Measurements from ENCODE around the gene WNT9A. TPM values are rescaled to one million over a fixed set of nuclear protein-coding genes. Genes with fewer than 3 reads are reported as not detected.
"Not testable (repeated sequence)": the region's sequence is repeated elsewhere in the genome, so short reads cannot be mapped to it uniquely, and the experiment has no call there.

WNT9A gene
- total RNA-seq, 2 experiments from 2014 or later = not detected

DNA sequence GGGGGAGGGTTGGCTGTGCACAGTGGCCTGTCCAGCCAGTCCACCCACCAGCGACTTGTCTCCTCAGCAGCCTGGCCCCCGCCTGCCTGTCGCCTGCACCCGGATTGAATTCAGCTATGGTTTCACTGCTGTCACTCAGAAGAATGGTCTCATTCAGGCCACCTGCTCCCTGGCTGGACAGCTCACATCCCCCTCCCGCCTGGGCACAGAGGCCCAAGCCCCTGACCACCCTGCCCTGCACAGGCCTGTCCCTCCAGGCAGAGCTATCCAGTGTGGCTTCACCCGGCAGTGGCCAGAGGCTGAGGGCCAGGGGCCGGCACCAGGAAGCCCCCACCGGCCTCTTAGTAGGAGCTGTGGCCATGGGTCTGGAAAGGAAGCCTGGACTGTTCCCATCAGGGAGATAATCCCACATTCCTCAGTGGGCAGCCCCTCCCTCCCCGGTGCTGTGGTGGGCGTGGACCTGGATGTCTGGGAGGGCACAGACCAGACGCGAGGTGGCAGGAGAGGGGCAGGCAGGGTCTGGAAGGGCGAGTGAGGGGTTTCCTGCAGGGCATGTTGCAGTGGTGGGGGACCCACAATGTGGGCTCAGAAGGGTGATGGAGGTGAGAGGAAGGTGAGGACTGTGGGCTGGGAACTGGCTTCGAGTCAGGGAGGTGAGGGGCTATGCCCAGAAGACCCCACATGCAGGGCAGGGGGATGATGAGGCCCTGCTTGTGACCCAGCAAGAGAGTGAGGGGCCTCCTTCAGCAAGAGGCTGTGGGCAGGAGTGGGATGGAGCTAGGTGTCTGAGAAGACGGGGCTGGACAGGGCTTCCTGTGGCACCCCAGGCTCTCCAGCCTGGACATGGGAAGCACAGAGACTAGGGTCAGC is 30.4 kb downstream of the WNT9A start:
- Mint-ChIP-seq H3K4me1 (ENCODE audit: low read depth) (no peaks in the 10 kb centered on the region), H3K9me3 (ENCODE audit: insufficient read depth) (no peaks in the 10 kb centered on the region), H3K27me3 (ENCODE audit: low read depth) (peaks cover 3% of the 10 kb centered on the region), H3K27ac (no peak overlapping the region), H3K4me3 (no peak overlapping the region), H3K36me3 (ENCODE audit: low read depth) (no peaks in the 10 kb centered on the region)
- DNase-seq (no peak), ATAC-seq (no peak)
- ChIA-PET CTCF (no interaction called here), POLR2A (no interaction called here)

DNA sequence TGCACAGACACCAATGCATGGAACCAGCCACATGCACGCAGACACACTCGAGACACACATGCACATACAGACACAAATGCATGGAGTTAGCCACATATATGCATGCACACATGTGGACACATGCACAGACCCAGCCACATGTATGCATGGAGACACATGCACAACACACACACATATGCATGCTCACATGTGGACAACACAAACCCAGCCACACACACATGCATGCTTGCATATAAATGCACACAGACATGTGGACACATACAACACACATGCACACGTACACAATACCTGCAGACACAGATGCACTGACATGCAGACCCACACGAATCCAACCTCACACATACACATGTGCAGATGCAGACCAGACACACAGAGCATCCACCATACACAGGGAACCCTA is 31.1 kb downstream of the WNT9A start:
- ATAC-seq (no peak), DNase-seq (no peak)
- no peaks in the 10 kb centered on the region for H3K9me3 Mint-ChIP-seq (ENCODE audit: insufficient read depth)
- no peaks in the 10 kb centered on the region for H3K36me3 Mint-ChIP-seq (ENCODE audit: low read depth)
- H3K4me1 Mint-ChIP-seq (ENCODE audit: low read depth) = peaks cover 2% of the 10 kb centered on the region
- ChIA-PET POLR2A (no interaction called here), CTCF (no interaction called here)
- peaks cover 3% of the 10 kb centered on the region for H3K27me3 Mint-ChIP-seq (ENCODE audit: low read depth)
- H3K4me3 Mint-ChIP-seq = no peak overlapping the region
- H3K27ac Mint-ChIP-seq = no peak overlapping the region

DNA sequence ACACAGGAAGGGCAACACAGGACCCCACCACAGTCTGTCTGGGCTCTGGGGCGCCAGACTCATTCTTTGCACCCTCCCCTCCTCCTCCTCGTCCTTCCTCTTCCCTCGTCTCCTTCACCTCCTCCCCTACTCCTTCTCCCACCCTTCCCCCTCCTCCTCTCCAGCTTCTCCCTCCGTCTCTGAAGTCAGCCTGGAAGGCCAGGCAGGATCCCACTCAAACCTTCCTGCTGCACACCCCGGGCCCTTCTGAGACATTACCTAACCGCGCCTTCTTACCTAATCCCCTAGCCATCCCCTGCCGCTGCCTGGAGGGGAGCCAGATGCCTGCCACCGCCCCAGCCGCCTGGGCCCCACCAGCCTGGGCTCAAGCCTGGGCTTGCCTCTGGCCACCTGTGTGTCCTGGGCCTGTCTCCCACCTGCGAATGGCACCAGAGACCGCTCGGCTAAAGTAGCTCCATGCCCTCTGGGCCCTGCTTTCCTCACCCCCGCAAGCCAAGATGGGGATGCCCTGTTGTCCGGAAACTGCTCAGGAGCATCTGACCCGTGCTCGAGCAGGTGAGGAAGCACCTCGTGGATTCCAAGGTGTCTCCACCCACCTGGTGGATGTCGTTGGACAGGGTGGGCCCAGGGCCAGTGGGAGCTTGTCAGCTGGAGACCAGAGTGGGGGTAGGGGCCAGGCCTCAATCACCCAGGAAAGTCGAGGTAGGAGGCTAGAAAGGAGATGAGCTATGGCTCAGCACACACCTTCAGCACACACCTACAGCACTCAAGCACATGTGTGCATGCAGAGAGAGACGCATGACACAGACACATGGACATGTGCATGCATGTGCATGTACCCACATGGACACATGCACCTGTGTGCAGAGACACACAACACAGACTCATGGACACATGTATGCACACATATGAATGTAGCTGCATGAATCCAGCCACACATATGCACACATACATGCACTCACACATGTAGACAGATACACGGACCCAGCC is 31.9 kb downstream of the WNT9A start:
- ATAC-seq = no peak
- Mint-ChIP-seq H3K36me3 (ENCODE audit: low read depth) (no peaks in the 10 kb centered on the region), H3K27ac (no peak overlapping the region), H3K27me3 (ENCODE audit: low read depth) (peaks cover 3% of the 10 kb centered on the region), H3K4me1 (ENCODE audit: low read depth) (peaks cover 5% of the 10 kb centered on the region), H3K9me3 (ENCODE audit: insufficient read depth) (no peaks in the 10 kb centered on the region), H3K4me3 (no peak overlapping the region)
- DNase-seq = no peak
- ChIA-PET POLR2A (no interaction called here), CTCF (no interaction called here)

DNA sequence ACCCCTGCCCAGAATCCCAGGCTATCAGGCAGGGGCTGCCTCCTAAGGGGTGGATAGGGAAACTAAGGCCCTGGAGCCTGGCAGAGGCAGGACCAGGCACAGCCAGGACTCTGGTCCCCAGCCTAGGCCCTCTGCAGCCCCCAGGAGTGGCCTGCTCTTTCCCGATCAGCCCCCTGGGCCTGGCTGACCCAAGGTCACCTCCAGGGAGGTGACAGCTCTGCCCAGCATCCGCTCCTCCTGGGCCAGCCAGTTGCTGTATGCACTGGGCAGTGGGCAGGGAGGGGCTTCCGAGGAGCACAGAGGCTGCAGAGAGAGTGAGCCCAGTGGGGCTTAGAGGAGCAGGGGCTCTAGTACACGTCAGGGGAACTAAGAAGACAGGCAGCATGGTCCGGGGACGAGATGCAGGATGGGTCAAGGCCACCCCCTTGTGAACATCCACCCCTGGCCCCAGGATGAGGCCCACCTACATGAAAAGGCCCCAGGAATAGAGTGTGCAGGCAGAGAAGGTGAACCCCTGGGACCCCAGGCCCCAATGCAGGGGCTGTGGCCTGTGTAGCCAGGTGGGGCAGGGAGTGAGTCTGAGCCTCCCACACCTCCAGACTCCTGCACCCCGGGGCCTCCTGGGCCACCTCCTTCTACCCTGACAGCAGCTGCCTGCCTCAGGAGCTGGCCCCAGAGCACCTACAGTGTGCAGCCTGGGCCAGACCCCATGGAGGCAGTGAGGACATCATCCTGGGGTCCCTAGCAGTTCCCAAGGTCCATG is 32.8 kb downstream of the WNT9A start:
- Mint-ChIP-seq H3K27me3 (ENCODE audit: low read depth) (peaks cover 3% of the 10 kb centered on the region), H3K9me3 (ENCODE audit: insufficient read depth) (no peaks in the 10 kb centered on the region), H3K36me3 (ENCODE audit: low read depth) (no peaks in the 10 kb centered on the region), H3K4me1 (ENCODE audit: low read depth) (peaks cover 5% of the 10 kb centered on the region), H3K27ac (no peak overlapping the region), H3K4me3 (no peak overlapping the region)
- no peak for DNase-seq
- ATAC-seq = no peak
- POLR2A ChIA-PET = no interaction called here
- CTCF ChIA-PET = no interaction called here

DNA sequence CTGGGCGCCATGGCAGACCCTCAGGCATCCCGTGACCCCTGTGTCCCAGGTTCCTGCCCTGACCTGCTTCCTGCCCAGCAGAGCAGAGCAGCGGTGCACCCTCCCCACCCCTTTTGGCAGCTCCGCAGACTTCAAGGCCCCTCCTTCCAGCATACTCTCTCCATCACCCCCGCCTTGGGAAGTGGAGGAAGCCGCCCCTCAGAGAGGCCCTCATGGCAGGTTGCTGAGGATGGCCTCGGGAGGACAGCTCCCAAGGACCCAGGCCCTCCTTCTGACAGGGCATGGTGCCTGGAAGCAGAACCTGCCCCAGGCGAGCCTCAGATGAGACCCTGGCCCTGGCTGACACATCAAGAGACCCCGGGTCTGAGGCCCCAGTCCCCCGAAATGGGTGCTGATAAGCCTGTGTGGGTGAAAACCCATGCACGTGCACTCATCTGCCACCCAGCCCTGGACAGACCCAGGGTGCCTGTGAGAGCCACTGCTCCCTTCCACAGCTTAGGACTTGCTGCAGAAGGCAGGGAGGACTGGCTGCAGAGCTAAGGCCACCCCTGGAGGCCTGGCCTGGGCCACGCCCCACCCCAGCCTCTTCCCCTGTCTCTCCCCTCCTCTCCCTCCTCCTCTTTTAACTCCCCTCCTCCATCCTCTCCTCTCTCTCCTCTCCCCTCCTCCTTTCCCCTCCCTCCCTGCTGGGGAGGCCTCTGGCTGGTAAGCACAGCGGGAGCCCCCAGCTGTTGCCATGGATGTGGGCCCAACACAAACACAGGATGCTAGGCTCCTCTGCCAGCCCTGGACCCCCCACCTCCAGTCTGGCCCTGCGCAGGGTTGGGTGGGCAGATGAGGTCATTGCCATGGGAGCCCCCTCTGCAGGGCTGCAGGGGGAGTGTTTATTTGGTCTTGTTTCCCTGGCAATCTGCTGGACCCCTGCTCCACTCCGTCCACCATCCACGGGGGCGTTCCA is 33.7 kb downstream of the WNT9A start:
- peaks cover 5% of the 10 kb centered on the region for H3K4me1 Mint-ChIP-seq (ENCODE audit: low read depth)
- H3K9me3 Mint-ChIP-seq (ENCODE audit: insufficient read depth) = no peaks in the 10 kb centered on the region
- ChIA-PET CTCF (no interaction called here), POLR2A (no interaction called here)
- H3K36me3 Mint-ChIP-seq (ENCODE audit: low read depth) = no peaks in the 10 kb centered on the region
- H3K27me3 Mint-ChIP-seq (ENCODE audit: low read depth) = peaks cover 3% of the 10 kb centered on the region
- H3K4me3 Mint-ChIP-seq = no peak overlapping the region
- DNase-seq (no peak), ATAC-seq (peak; percentile 42)
- no peak overlapping the region for H3K27ac Mint-ChIP-seq

DNA sequence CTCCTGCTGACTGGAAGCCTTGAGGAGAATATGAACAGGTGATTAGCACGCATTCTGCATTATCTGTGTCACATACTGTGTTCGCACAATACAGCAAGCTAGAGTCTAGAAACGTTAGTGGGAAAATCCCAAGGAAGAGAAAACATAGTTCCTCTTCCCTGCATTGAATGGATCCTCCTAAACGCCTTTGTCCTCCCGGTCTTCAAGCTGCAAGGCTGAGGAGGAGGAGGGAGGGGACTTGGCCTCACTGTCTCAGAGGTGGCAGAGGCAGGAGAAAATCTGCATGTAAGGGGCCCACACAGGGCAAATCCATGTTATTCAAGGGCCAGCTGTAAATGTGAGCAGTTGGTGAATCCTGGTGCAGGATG is 34.4 kb downstream of the WNT9A start:
- Mint-ChIP-seq H3K27ac (no peak overlapping the region), H3K4me1 (ENCODE audit: low read depth) (peaks cover 5% of the 10 kb centered on the region), H3K9me3 (ENCODE audit: insufficient read depth) (no peaks in the 10 kb centered on the region), H3K36me3 (ENCODE audit: low read depth) (no peaks in the 10 kb centered on the region), H3K27me3 (ENCODE audit: low read depth) (peaks cover 3% of the 10 kb centered on the region), H3K4me3 (no peak overlapping the region)
- ChIA-PET CTCF (no interaction called here), POLR2A (no interaction called here)
- no peak for DNase-seq
- no peak for ATAC-seq

DNA sequence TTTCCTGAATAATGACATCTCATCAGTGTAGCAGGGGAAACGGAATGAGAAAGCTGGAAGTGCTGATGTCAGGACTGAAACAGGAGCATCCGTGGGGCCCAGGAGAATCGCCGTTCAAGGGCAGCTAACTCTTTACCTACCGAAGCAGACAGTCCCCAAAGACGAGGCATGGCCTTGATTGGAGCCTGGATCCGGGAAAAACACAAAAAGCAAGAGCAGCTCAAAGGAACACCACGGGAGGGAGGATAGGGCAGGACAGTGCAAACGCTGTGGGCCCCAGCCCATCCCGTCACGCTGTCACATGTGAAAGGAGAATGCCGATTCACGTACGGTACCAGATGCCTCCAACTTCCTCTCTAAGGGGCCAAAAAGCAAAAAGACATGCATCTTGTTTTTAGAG is 34.9 kb downstream of the WNT9A start:
- Mint-ChIP-seq H3K36me3 (ENCODE audit: low read depth) (no peaks in the 10 kb centered on the region), H3K9me3 (ENCODE audit: insufficient read depth) (no peaks in the 10 kb centered on the region), H3K27me3 (ENCODE audit: low read depth) (peaks cover 3% of the 10 kb centered on the region), H3K4me1 (ENCODE audit: low read depth) (peaks cover 5% of the 10 kb centered on the region), H3K4me3 (no peak overlapping the region), H3K27ac (no peak overlapping the region)
- DNase-seq (no peak), ATAC-seq (no peak)
- POLR2A ChIA-PET = no interaction called here
- CTCF ChIA-PET = no interaction called here

DNA sequence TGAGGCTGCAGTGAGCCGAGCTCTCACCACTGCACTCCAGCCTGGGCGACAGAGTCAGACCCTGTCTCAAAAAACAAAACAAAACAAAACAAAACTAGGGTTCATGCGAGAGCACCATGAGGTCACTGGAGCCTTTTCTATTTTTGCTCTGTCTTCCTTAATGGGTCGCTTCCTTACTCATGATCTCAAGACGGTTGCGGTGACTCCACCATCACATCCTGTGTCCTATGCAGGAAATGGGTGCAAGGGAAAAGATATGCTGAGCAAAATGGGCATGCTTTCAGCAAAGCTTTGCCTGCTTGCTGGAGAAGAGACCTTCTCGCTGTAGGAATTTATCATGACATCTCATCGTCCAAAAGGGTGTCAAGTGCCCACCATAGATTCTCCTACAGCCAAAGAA is 36.4 kb downstream of the WNT9A start:
- H3K4me3 Mint-ChIP-seq = no peak overlapping the region
- POLR2A ChIA-PET = no interaction called here
- H3K9me3 Mint-ChIP-seq (ENCODE audit: insufficient read depth) = no peaks in the 10 kb centered on the region
- CTCF ChIA-PET = no interaction called here
- no peak for ATAC-seq
- H3K4me1 Mint-ChIP-seq (ENCODE audit: low read depth) = peaks cover 5% of the 10 kb centered on the region
- peaks cover 3% of the 10 kb centered on the region for H3K27me3 Mint-ChIP-seq (ENCODE audit: low read depth)
- no peak overlapping the region for H3K27ac Mint-ChIP-seq
- H3K36me3 Mint-ChIP-seq (ENCODE audit: low read depth) = no peaks in the 10 kb centered on the region
- no peak for DNase-seq

DNA sequence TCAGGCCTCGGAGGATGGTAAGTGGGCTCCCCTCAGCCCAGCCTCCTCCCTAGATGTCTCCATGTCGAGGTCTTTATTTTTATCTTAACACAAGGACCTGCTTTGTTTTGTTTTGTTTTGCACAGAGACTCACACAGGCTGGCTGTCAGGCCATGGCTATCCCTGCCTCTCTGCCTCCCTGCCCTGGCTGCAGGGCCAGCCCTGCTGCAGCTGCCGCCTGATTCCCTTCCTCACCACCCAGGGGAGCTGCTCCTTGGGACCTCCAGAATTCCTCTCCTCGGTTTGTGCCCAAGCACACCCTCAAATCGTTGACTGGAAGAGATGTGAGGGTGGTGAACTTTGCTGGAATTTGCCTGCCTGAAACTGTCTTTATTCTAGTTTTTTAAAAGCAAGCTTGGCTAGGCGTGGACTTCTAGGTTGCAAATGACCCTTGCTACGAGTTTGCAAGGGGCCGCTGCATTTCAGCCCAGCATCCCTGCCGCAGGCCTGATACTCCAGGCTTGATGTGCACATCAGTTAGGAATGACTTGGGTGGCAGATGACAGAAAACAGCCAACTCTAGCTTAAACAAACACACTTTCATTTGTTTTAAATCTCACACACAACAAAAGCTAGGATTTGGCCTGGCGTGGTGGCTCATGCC is 37.1 kb downstream of the WNT9A start:
- H3K9me3 Mint-ChIP-seq (ENCODE audit: insufficient read depth) = no peaks in the 10 kb centered on the region

DNA sequence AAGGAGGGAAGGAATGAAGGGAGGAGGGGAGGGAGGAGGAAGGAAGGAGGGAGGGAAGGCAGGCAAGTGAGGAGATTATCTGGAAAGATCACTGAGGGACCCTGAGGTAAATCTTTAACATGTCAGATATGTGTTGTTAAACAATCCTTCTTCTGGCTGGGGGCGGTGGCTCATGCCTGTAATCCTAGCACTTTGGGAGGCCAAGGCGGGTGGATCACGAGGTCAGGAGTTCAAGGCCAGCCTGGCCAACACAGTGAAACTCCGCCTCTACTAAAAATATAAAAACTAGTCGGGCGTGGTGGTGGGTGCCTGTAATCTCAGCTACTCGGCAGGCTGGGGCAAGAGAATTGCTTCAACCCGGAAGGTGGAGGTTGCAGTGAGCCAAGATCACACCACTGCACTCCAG is 37.8 kb downstream of the WNT9A start:
- ATAC-seq; H3K27me3 Mint-ChIP-seq (ENCODE audit: low read depth); H3K4me3 Mint-ChIP-seq; H3K9me3 Mint-ChIP-seq (ENCODE audit: insufficient read depth); H3K36me3 Mint-ChIP-seq (ENCODE audit: low read depth); CTCF ChIA-PET; DNase-seq; H3K27ac Mint-ChIP-seq; POLR2A ChIA-PET; H3K4me1 Mint-ChIP-seq (ENCODE audit: low read depth): not testable (repeated sequence)

More for the DNA sequence above, 37.1 kb downstream of the WNT9A start:
- Mint-ChIP-seq H3K4me1 (ENCODE audit: low read depth) (peaks cover 5% of the 10 kb centered on the region), H3K27me3 (ENCODE audit: low read depth) (peaks cover 3% of the 10 kb centered on the region), H3K27ac (no peak overlapping the region), H3K36me3 (ENCODE audit: low read depth) (no peaks in the 10 kb centered on the region), H3K4me3 (no peak overlapping the region)
- CTCF ChIA-PET = no interaction called here
- no peak for ATAC-seq
- POLR2A ChIA-PET = no interaction called here
- DNase-seq = no peak

DNA sequence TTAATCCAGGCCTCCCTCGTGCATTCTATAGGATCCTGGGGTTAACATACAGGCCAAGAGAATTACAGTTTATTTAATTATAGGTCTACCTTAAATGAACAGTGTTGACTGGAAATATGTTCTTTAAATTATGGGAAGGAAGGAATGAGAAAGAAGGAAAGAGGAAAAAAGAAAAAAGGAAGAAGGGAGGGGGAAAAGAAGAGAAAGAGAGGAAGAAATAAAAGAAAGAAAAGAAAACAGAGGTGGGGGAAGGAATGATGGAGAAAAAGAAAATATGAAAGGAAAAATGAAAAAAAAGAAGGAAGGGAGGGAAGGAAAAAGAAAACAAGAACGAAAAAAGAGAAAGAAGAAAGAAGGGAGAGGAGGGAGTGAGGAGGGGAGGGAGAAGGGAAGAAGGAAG is 38.5 kb downstream of the WNT9A start:
- Mint-ChIP-seq H3K27me3 (ENCODE audit: low read depth) (peaks cover 3% of the 10 kb centered on the region), H3K4me1 (ENCODE audit: low read depth) (peaks cover 5% of the 10 kb centered on the region), H3K9me3 (ENCODE audit: insufficient read depth) (no peaks in the 10 kb centered on the region), H3K36me3 (ENCODE audit: low read depth) (no peaks in the 10 kb centered on the region), H3K27ac (no peak overlapping the region), H3K4me3 (no peak overlapping the region)
- ATAC-seq = no peak
- DNase-seq = no peak
- POLR2A ChIA-PET = no interaction called here
- CTCF ChIA-PET = no interaction called here
